H9 (cell line): Measurements from ENCODE around the gene SLC16A10. TPM values are rescaled to one million over a fixed set of nuclear protein-coding genes. Genes with fewer than 3 reads are reported as not detected.

Source experiments
- DNase-seq: peaks from one replicate; pipeline ENCODE4 v3.0.0-alpha.2; 2017
- H2AFZ ChIP-seq: one replicate; pipeline ENCODE4 v1.6.1; 2013; ENCODE audit warnings: mild to moderate bottlenecking, low read length, control low read depth, moderate library complexity
- H2AK5ac ChIP-seq: 2 replicates; pipeline ENCODE4 v1.6.1; 2013; ENCODE audit warnings: low read length, control low read depth, mixed read lengths; ENCODE audit not compliant: insufficient read length
- H2BK120ac ChIP-seq: one replicate; pipeline ENCODE4 v1.6.1; 2013; ENCODE audit warnings: low read depth, mild to moderate bottlenecking, low read length, control low read depth, inconsistent platforms; ENCODE audit not compliant: poor library complexity, severe bottlenecking
- H2BK12ac ChIP-seq: 2 replicates; pipeline ENCODE4 v1.6.1; 2013; ENCODE audit warnings: low read length, control low read depth, mixed read lengths, low read depth; ENCODE audit not compliant: insufficient read length
- H2BK15ac ChIP-seq: 2 replicates; pipeline ENCODE4 v1.6.1; 2013; ENCODE audit warnings: low read depth, low read length, control low read depth
- H2BK20ac ChIP-seq: one replicate; pipeline ENCODE4 v1.6.1; 2013; ENCODE audit warnings: low read depth, mild to moderate bottlenecking, low read length, control low read depth, inconsistent platforms; ENCODE audit not compliant: poor library complexity, severe bottlenecking
- H2BK5ac ChIP-seq: 2 replicates; pipeline ENCODE4 v1.6.1; 2013; ENCODE audit warnings: low read length, control low read depth, mixed read lengths; ENCODE audit not compliant: insufficient read length
- H3K14ac ChIP-seq: 2 replicates; pipeline ENCODE4 v1.6.1; 2013; ENCODE audit warnings: low read length, control low read depth; ENCODE audit not compliant: insufficient read depth
- H3K18ac ChIP-seq: 2 replicates; pipeline ENCODE4 v1.6.1; 2013; ENCODE audit warnings: low read depth, mild to moderate bottlenecking, mixed read lengths, low read length, control low read depth; ENCODE audit not compliant: insufficient read length
- H3K23ac ChIP-seq: 2 replicates; pipeline ENCODE4 v1.6.1; 2013; ENCODE audit warnings: low read length, control low read depth, mixed read lengths, low read depth; ENCODE audit not compliant: insufficient read length
- H3K23me2 ChIP-seq: 2 replicates; pipeline ENCODE4 v1.6.1; 2013; ENCODE audit warnings: low read depth, mild to moderate bottlenecking, mixed read lengths, low read length, control low read depth; ENCODE audit not compliant: insufficient read length, poor library complexity, severe bottlenecking
- H3K27ac ChIP-seq: 2 replicates; pipeline ENCODE4 v1.5.1; 2013; ENCODE audit warnings: low read length, control low read depth, mixed read lengths, low read depth; ENCODE audit not compliant: insufficient read length
- H3K27me3 ChIP-seq: 2 replicates; pipeline ENCODE4 v1.6.1; 2013; ENCODE audit warnings: low read length, control low read depth, inconsistent platforms; ENCODE audit not compliant: insufficient read depth
- H3K4ac ChIP-seq: 2 replicates; pipeline ENCODE4 v1.6.1; 2013; ENCODE audit warnings: low read depth, mild to moderate bottlenecking, control low read depth, inconsistent platforms, low read length, moderate library complexity
- H3K4me1 ChIP-seq: 2 replicates; pipeline ENCODE4 v1.6.1; 2013; ENCODE audit warnings: low read length, control low read depth, inconsistent platforms; ENCODE audit not compliant: insufficient read depth
- H3K4me2 ChIP-seq: 2 replicates; pipeline ENCODE4 v1.6.1; 2013; ENCODE audit warnings: low read length, control low read depth, mixed read lengths; ENCODE audit not compliant: insufficient read length, insufficient read depth
- H3K56ac ChIP-seq: 2 replicates; pipeline ENCODE4 v1.6.1; 2013; ENCODE audit warnings: low read depth, mild to moderate bottlenecking, mixed read lengths, low read length, control low read depth; ENCODE audit not compliant: insufficient read length
- H3K79me1 ChIP-seq: 2 replicates; pipeline ENCODE4 v1.6.1; 2013; ENCODE audit warnings: low read depth, mild to moderate bottlenecking, moderate library complexity, low read length, control low read depth, inconsistent platforms; ENCODE audit not compliant: insufficient read depth, poor library complexity, severe bottlenecking
- H3K79me2 ChIP-seq: 2 replicates; pipeline ENCODE4 v1.6.1; 2013; ENCODE audit warnings: low read length, control low read depth, inconsistent platforms; ENCODE audit not compliant: insufficient read depth
- H3K9ac ChIP-seq: 2 replicates; pipeline ENCODE4 v1.6.1; 2013; ENCODE audit warnings: low read length, control low read depth, mixed read lengths; ENCODE audit not compliant: insufficient read length; ENCODE audit errors: extremely low read depth
- H3K9me3 ChIP-seq: one replicate; pipeline ENCODE4 v1.6.1; 2013; ENCODE audit warnings: low read depth, low read length, inconsistent platforms; ENCODE audit not compliant: control insufficient read depth
- H3T11ph ChIP-seq: one replicate; pipeline ENCODE4 v1.6.1; 2013; ENCODE audit warnings: mild to moderate bottlenecking, low read length, control low read depth, inconsistent platforms
- H4K20me1 ChIP-seq: one replicate; pipeline ENCODE4 v1.6.1; 2013; ENCODE audit not compliant: control insufficient read depth, insufficient read length, insufficient read depth
- H4K5ac ChIP-seq: 2 replicates; pipeline ENCODE4 v1.6.1; 2013; ENCODE audit warnings: low read depth, mild to moderate bottlenecking, mixed read lengths, low read length, control low read depth; ENCODE audit not compliant: insufficient read length
- H4K8ac ChIP-seq: replicated peaks from 2 replicates; pipeline ENCODE4 v1.6.1; 2013; ENCODE audit warnings: low read length, control low read depth, mixed read lengths, low read depth; ENCODE audit not compliant: insufficient read length
- H4K91ac ChIP-seq: 2 replicates; pipeline ENCODE4 v1.6.1; 2013; ENCODE audit warnings: low read depth, mild to moderate bottlenecking, moderate library complexity, mixed read lengths, low read length, control low read depth; ENCODE audit not compliant: insufficient read length
- H3K27ac Mint-ChIP-seq, 3 experiments: 2 replicates in 2 of 3; 3 replicates in 1 of 3; pipeline ENCODE4 v1.8.0; 2020 to 2021; ENCODE audit warnings: mixed read lengths in 3 of 3, mild to moderate bottlenecking in 1 of 3, moderate library complexity in 1 of 3
- H3K27me3 Mint-ChIP-seq: 2 replicates; pipeline ENCODE4 v1.8.0; 2021; ENCODE audit warnings: low read depth, mild to moderate bottlenecking, moderate library complexity, mixed read lengths
- H3K36me3 Mint-ChIP-seq, 3 experiments: 2 replicates in 2 of 3; 3 replicates in 1 of 3; pipeline ENCODE4 v1.8.0; 2020 to 2021; ENCODE audit warnings: low read depth in 3 of 3, mixed read lengths in 3 of 3; ENCODE audit not compliant: insufficient read depth in 1 of 3
- H3K4me1 Mint-ChIP-seq, 2 experiments: 2 replicates each; pipeline ENCODE4 v1.8.0; 2020; ENCODE audit warnings: mixed read lengths in 2 of 2
- H3K4me3 Mint-ChIP-seq, 2 experiments: 2 replicates in 1 of 2; 3 replicates in 1 of 2; pipeline ENCODE4 v1.8.0; 2020 to 2021; ENCODE audit warnings: mild to moderate bottlenecking in 2 of 2, mixed read lengths in 2 of 2, moderate library complexity in 1 of 2
- H3K9me3 Mint-ChIP-seq, 2 experiments: 2 replicates in 1 of 2; 3 replicates in 1 of 2; pipeline ENCODE4 v1.8.0; 2020; ENCODE audit warnings: mild to moderate bottlenecking in 2 of 2, mixed read lengths in 2 of 2, moderate library complexity in 1 of 2
- WGBS: extraction: QIAGEN DNeasy Blood & Tissue Kit; methylation state at CpG from one replicate; pipeline ENCODE4 v1.1.7; 2013; ENCODE audit warnings: missing lambda C conversion rate, low lambda C conversion rate, mixed read lengths; ENCODE audit not compliant: insufficient read length; ENCODE audit errors: extremely low coverage; 5-methylcytosine and 5-hydroxymethylcytosine counted together
- total RNA-seq: library from RNA; stranded (reverse); gene quantifications from 2 replicates; pipeline ENCODE4 v1.2.1, GENCODE V29; 2021
- TF ChIP-seq, protein P1 (sequence below): fragments of 200-600 bp; sonication (generic); conservative IDR thresholded peaks from 3 replicates; pipeline ENCODE4 v1.8.0; 2021; ENCODE audit warnings: antibody characterized with exemption, mild to moderate bottlenecking

SLC16A10 gene
- total RNA-seq, 1 experiment from 2014 or later, result 11.4 TPM

DNA sequence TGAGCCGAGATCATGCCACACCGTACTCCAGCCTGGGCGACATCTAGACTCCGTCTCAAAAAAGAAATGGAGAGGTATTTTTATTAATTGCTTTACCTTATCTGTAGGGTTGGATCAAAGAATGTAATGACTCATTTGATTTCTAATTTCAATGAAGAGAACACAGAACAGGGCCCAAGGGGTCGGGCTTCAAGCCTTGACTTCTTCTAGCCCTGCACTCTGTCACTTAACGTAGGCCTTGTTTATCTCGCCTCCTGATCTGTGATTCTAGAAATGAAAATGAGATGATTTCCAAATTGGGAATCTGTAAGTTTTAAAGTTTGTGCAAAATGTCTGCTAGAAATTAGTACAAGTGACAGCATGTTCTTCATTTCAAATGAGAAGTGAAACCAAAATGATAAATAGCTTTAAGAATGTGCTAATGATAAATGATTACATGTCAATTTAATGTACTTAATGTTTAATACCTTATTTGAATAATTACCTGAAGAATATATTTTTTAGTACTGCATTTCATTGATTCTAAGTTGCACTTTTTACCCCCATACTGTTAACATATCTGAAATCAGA is 180.5 kb downstream of the SLC16A10 start:
- Histone ChIP-seq H3K4ac (no peak overlapping the region), H3K79me2 (no peaks in the 10 kb centered on the region)
- no peaks in the 10 kb centered on the region for H3K9me3 Mint-ChIP-seq

More for the DNA sequence above, 180.5 kb downstream of the SLC16A10 start:
- H3T11ph ChIP-seq, result no peak overlapping the region
- no peak overlapping the region for H2BK120ac ChIP-seq
- H4K5ac ChIP-seq, result no peak overlapping the region
- DNase-seq, result no peak
- H3K4me3 Mint-ChIP-seq, result no peak overlapping the region
- H3K36me3 Mint-ChIP-seq, result peaks cover 11 to 63% (median 44%) of the 10 kb centered on the region in 3 experiments; a peak in 6 of 7 replicates
- H3K79me1 ChIP-seq, result no peaks in the 10 kb centered on the region
- H3K4me2 ChIP-seq, result no peak overlapping the region
- no peak overlapping the region for H2BK5ac ChIP-seq
- no peaks in the 10 kb centered on the region for H3K9me3 ChIP-seq
- no peak overlapping the region for H4K91ac ChIP-seq
- no peak overlapping the region for H2AK5ac ChIP-seq
- TF ChIP-seq, protein P1, sequence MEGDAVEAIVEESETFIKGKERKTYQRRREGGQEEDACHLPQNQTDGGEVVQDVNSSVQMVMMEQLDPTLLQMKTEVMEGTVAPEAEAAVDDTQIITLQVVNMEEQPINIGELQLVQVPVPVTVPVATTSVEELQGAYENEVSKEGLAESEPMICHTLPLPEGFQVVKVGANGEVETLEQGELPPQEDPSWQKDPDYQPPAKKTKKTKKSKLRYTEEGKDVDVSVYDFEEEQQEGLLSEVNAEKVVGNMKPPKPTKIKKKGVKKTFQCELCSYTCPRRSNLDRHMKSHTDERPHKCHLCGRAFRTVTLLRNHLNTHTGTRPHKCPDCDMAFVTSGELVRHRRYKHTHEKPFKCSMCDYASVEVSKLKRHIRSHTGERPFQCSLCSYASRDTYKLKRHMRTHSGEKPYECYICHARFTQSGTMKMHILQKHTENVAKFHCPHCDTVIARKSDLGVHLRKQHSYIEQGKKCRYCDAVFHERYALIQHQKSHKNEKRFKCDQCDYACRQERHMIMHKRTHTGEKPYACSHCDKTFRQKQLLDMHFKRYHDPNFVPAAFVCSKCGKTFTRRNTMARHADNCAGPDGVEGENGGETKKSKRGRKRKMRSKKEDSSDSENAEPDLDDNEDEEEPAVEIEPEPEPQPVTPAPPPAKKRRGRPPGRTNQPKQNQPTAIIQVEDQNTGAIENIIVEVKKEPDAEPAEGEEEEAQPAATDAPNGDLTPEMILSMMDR, result no peak
- H3K27me3 Mint-ChIP-seq, result no peaks in the 10 kb centered on the region; the same call in none of the 2 replicates
- no peak overlapping the region for H3K23ac ChIP-seq
- no peak overlapping the region for H2BK20ac ChIP-seq
- H3K27ac ChIP-seq, result no peak overlapping the region
- no peak overlapping the region for H2BK12ac ChIP-seq
- no peak overlapping the region for H4K8ac ChIP-seq
- H2AFZ ChIP-seq, result no peak overlapping the region
- H2BK15ac ChIP-seq, result no peak overlapping the region
- no CpG with 5 or more reads among the region's 7 CpGs for WGBS
- H3K23me2 ChIP-seq, result no peaks in the 10 kb centered on the region
- H4K20me1 ChIP-seq, result no peaks in the 10 kb centered on the region
- no peak overlapping the region for H3K27ac Mint-ChIP-seq
- no peaks in the 10 kb centered on the region for H3K4me1 Mint-ChIP-seq
- no peak overlapping the region for H3K56ac ChIP-seq
- H3K14ac ChIP-seq, result no peak overlapping the region
- no peaks in the 10 kb centered on the region for H3K4me1 ChIP-seq
- H3K18ac ChIP-seq, result no peak overlapping the region
- no peak overlapping the region for H3K9ac ChIP-seq
- no peaks in the 10 kb centered on the region for H3K27me3 ChIP-seq
